PFSK-1 (cell line): Measurements from ENCODE around the gene TSKU.

ENCODE experiments used
- POLR2AphosphoS5 ChIP-seq: IDR thresholded peaks from 2 replicates; pipeline ENCODE4 v1.6.1; 2012; ENCODE audit warnings: low read depth, mild to moderate bottlenecking, control low read depth, low read length, moderate library complexity
- TAF1 ChIP-seq: IDR thresholded peaks from 2 replicates; pipeline ENCODE4 v1.6.1; 2012; ENCODE audit warnings: low read length, control low read depth, borderline replicate concordance; ENCODE audit not compliant: insufficient read depth
- TF ChIP-seq, protein P1 (sequence below), 2 experiments: IDR thresholded peaks; 2 replicates each; pipeline versions ENCODE4 v1.6.1 to v1.8.0; 2011 to 2012; ENCODE audit warnings: low read depth in 2 of 2, low read length in 2 of 2, control low read depth in 1 of 2, inconsistent platforms in 1 of 2, mild to moderate bottlenecking in 1 of 2, moderate library complexity in 1 of 2; ENCODE audit not compliant: insufficient read depth in 1 of 2

DNA sequence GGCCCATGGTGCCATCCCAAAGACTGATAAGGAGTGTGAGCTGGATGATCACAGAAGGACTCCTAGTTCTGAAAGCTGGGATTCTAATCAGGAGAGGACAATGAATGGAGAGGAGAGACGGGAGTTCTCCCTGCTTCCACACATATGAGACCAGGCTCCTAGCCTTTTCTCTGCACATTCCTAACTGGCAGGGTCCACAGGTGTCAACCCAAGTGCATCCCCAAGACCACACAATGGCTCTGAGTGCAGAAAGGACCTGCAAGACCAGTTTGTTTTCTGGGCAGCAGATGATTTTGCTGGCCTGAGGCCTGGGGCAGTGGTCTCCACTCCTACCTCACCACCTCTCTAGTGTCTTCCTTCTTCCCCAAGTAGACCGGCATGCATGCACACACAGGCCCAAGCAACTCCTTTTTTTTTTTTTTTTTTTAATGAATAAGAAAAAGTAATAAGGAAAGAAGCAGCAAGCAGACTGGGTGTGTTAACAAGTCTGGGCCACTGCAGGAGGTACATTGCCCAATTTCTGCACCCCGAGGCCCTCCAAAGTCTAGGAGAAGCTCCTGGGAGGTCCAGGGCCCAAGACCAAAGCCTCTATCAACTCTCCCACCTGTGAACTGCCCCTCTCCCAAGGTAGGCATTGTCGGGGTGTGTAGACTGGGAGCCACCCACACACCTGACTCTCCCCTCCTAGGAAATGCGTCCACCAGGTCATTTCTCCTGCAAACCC is 1.2 kb upstream of the TSKU start:
- no peak for TF ChIP-seq POLR2AphosphoS5
- TF ChIP-seq, protein P1, sequence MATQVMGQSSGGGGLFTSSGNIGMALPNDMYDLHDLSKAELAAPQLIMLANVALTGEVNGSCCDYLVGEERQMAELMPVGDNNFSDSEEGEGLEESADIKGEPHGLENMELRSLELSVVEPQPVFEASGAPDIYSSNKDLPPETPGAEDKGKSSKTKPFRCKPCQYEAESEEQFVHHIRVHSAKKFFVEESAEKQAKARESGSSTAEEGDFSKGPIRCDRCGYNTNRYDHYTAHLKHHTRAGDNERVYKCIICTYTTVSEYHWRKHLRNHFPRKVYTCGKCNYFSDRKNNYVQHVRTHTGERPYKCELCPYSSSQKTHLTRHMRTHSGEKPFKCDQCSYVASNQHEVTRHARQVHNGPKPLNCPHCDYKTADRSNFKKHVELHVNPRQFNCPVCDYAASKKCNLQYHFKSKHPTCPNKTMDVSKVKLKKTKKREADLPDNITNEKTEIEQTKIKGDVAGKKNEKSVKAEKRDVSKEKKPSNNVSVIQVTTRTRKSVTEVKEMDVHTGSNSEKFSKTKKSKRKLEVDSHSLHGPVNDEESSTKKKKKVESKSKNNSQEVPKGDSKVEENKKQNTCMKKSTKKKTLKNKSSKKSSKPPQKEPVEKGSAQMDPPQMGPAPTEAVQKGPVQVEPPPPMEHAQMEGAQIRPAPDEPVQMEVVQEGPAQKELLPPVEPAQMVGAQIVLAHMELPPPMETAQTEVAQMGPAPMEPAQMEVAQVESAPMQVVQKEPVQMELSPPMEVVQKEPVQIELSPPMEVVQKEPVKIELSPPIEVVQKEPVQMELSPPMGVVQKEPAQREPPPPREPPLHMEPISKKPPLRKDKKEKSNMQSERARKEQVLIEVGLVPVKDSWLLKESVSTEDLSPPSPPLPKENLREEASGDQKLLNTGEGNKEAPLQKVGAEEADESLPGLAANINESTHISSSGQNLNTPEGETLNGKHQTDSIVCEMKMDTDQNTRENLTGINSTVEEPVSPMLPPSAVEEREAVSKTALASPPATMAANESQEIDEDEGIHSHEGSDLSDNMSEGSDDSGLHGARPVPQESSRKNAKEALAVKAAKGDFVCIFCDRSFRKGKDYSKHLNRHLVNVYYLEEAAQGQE (IDR thresholded peaks at IDR 0.05; ENCODE audit: insufficient read depth in 1 of 2, low read depth in 2 of 2, low read length in 2 of 2): no peak
- TF ChIP-seq TAF1: no peak
